K562 (cell line): Measurements from ENCODE around the gene TCF23. TPM values are rescaled to one million over a fixed set of nuclear protein-coding genes. Genes with fewer than 3 reads are reported as not detected.

Source experiments
- ATF2 ChIP-seq: sonication (generic); formaldehyde crosslinking; IDR thresholded peaks from 2 replicates; pipeline ENCODE4 v1.8.1; 2022; ENCODE audit warnings: missing genetic modification reagents
- BRF2 ChIP-seq: IDR thresholded peaks from 3 replicates; pipeline ENCODE4 v1.6.1; 2011; ENCODE audit warnings: borderline replicate concordance, mild to moderate bottlenecking; ENCODE audit not compliant: insufficient read length, insufficient read depth
- FOXK1 ChIP-seq: sonication (generic); formaldehyde crosslinking; IDR thresholded peaks from 2 replicates; pipeline ENCODE4 v1.8.0; 2022; ENCODE audit warnings: missing genetic modification reagents, mild to moderate bottlenecking, borderline replicate concordance
- HNRNPK ChIP-seq: fragments of 200-400 bp; formaldehyde crosslinking; IDR thresholded peaks from one replicate; pipeline ENCODE4 v1.6.1; 2018; ENCODE audit warnings: mild to moderate bottlenecking, low read depth, low read length; ENCODE audit not compliant: poor library complexity, severe bottlenecking
- HNRNPUL1 ChIP-seq: fragments of 200-400 bp; formaldehyde crosslinking; IDR thresholded peaks from 2 replicates; pipeline ENCODE4 v1.6.1; 2017; ENCODE audit warnings: low read length
- NFIC ChIP-seq: fragments of 450-650 bp; IDR thresholded peaks from 2 replicates; pipeline ENCODE4 v1.6.1; 2017; ENCODE audit warnings: mild to moderate bottlenecking, inconsistent platforms
- NFXL1 ChIP-seq: fragments of 450-650 bp; formaldehyde crosslinking; IDR thresholded peaks from 2 replicates; pipeline ENCODE4 v1.4.0; 2021; ENCODE audit warnings: mild to moderate bottlenecking
- POLR2AphosphoS5 ChIP-seq: IDR thresholded peaks from 2 replicates; pipeline ENCODE4 v1.6.1; 2011; ENCODE audit warnings: mild to moderate bottlenecking, low read depth, low read length, moderate library complexity; ENCODE audit not compliant: control insufficient read depth, insufficient read depth
- STAG1 ChIP-seq: sonication (generic); formaldehyde crosslinking; IDR thresholded peaks from 2 replicates; pipeline ENCODE4 v1.5.0; 2020; ENCODE audit warnings: missing genetic modification reagents, borderline replicate concordance
- TRIM28 ChIP-seq: fragments of 450-650 bp; IDR thresholded peaks from 2 replicates; pipeline ENCODE4 v1.6.1; 2017
- TSC22D4 ChIP-seq: fragments of 450-650 bp; IDR thresholded peaks from 2 replicates; pipeline ENCODE4 v1.6.1; 2016; ENCODE audit warnings: missing genetic modification characterization, missing biosample characterization, control low read depth
- ZC3H8 ChIP-seq: fragments of 450-650 bp; IDR thresholded peaks from 2 replicates; pipeline ENCODE4 v1.6.1; 2017
- ZHX1 ChIP-seq: fragments of 150-350 bp; conservative IDR thresholded peaks from 2 replicates; pipeline ENCODE4 v1.6.1; 2014; ENCODE audit warnings: low read length
- ZKSCAN3 ChIP-seq: fragments of 250-450 bp; sonication (Bioruptor Pico); IDR thresholded peaks from 2 replicates; pipeline ENCODE4 v1.4.0; 2020
- ZNF280A ChIP-seq: fragments of 450-650 bp; IDR thresholded peaks from 2 replicates; pipeline ENCODE4 v1.6.1; 2018; ENCODE audit warnings: mild to moderate bottlenecking, low read depth; ENCODE audit not compliant: partially characterized antibody
- ZNF3 ChIP-seq: fragments of 250-450 bp; sonication (Bioruptor Pico); IDR thresholded peaks from 2 replicates; pipeline ENCODE4 v1.5.0; 2021; ENCODE audit warnings: mild to moderate bottlenecking, moderate library complexity
- ZNF644 ChIP-seq: fragments of 200-800 bp; sonication (Bioruptor generic); IDR thresholded peaks from 2 replicates; pipeline ENCODE4 v1.6.1; 2016; ENCODE audit warnings: low read depth, missing genetic modification characterization, missing compliant biosample characterization
- ZNF668 ChIP-seq: fragments of 250-450 bp; sonication (Bioruptor Pico); IDR thresholded peaks from 2 replicates; pipeline ENCODE4 v1.8.0; 2022; ENCODE audit warnings: mild to moderate bottlenecking, inconsistent platforms
- ZNF696 ChIP-seq: fragments of 250-450 bp; sonication (Bioruptor Pico); conservative IDR thresholded peaks from 2 replicates; pipeline ENCODE4 v1.4.0; 2020; ENCODE audit warnings: mild to moderate bottlenecking, moderate library complexity
- ZNF778 ChIP-seq: fragments of 450-650 bp; formaldehyde crosslinking; IDR thresholded peaks from 2 replicates; pipeline ENCODE4 v1.4.0; 2020; ENCODE audit warnings: mild to moderate bottlenecking, moderate library complexity
- ZNF785 ChIP-seq: fragments of 250-450 bp; sonication (Bioruptor Pico); IDR thresholded peaks from 2 replicates; pipeline ENCODE4 v1.4.0; 2020; ENCODE audit warnings: mild to moderate bottlenecking
- polyA plus RNA-seq, 8 experiments: library from polyadenylated mRNA; depleted of rRNA in 4 of 8; stranded (reverse) in 5 of 8; unstranded in 3 of 8; fragments of >200 nt; fragmentation: Nextera tagmentation in 2 of 8; fragmentation: Illumina TruSeq in 1 of 8; extraction: Ambion mirVana in 2 of 8; extraction: Trizol in 1 of 8; gene quantifications; 2 replicates each; pipeline versions ENCODE4 v1.2.1 to v1.2.3, GENCODE V29; 2011 to 2014; ENCODE audit warnings: inconsistent platforms in 1 of 8, missing spikeins in 1 of 8
- total RNA-seq, 7 experiments: library from RNA; depleted of rRNA in 6 of 7; stranded (reverse); fragments of >200 nt in 6 of 7; fragmentation: Illumina TruSeq in 2 of 7; extraction: Trizol in 2 of 7; gene quantifications; 2 replicates each; pipeline versions ENCODE4 v1.2.1 to v1.2.3, GENCODE V29; 2011 to 2021; ENCODE audit warnings: low replicate concordance in 1 of 7

TCF23 gene
- total and polyA plus RNA-seq, 9 of the 15 experiments (the other 6 are each of a cell fraction or from before 2014, with no cell fraction given), result 0.07 TPM; not detected in 8

GRCh38 chr2:27133905-27134780 lies 14.7 kb upstream of the TCF23 start, which contains the start of gene PREB (continued):
- no peak for TF ChIP-seq ATF2 (CRISPR knock-in tag)
- no peak for TF ChIP-seq TSC22D4 (tag)
- no peak for TF ChIP-seq ZNF3 (CRISPR knock-in tag)
- TF ChIP-seq ZKSCAN3, result no peak
- no peak for TF ChIP-seq TRIM28
- TF ChIP-seq FOXK1 (CRISPR knock-in tag), result no peak; the same call in 1 of the 2 replicates
- no peak for TF ChIP-seq ZNF696 (CRISPR knock-in tag)
- no peak for TF ChIP-seq ZNF778 (CRISPR knock-in tag)
- no peak for TF ChIP-seq ZNF785
- TF ChIP-seq HNRNPK, result no peak
- no peak for TF ChIP-seq NFXL1 (CRISPR knock-in tag)
- TF ChIP-seq ZNF644 (tag), result no peak
- TF ChIP-seq NFIC, result no peak
- TF ChIP-seq ZNF668 (CRISPR knock-in tag), result no peak
- TF ChIP-seq ZC3H8, result no peak
- no peak for TF ChIP-seq ZNF280A
- no peak for TF ChIP-seq HNRNPUL1
- no peak for TF ChIP-seq ZHX1
- TF ChIP-seq BRF2, result no peak
- TF ChIP-seq POLR2AphosphoS5, result peak; percentile 71; the same call in 1 of the 2 replicates
- no peak for TF ChIP-seq STAG1 (CRISPR knock-in tag)
